ENCODE measurements around the gene PAM16.

The PAM16 gene

DNA sequence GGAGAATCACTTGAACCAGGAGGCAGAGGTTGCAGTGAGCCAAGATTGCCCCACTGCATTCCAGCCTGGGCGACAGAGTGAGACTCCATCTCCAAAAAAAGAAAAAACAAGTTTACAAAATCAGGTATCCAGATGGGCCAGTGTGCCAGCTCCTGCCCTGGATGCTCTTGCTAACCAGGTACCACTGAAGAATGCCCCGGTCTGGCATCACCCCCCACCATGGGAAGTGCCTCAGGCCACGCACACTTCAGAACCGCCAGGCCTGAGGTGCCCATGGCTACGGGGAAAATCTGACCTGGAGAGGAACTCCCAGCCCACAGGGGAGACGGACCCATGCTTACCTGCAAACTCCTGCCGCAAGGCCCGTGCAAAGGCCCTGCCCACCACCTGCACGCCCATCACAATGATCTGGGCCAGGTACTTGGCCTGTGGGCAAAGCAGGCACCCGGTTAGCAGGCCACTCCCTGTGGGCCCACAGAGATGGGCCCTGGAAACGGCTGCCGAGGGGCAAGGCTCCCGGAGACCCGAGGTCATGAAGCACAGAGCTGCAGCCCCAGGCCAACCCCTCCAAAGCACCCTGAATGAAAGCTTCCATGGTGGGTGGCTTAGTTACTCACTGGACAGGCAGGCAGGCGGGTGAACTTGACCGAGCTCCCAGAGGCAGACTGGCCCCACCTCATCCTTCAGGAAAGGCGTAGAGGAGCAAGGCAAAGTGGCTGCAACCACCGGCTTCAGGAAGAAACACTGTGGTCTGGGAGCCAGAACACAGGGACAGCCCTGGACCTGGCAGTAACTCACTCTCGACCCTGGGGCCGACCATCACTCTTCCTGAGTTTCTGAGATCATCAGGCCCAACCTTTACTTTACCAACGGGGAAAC, 8.0 kb downstream of the PAM16 start:
- H3K4me3 ChIP-seq (ENCODE audit: control insufficient read depth, low read depth, low read length) = no peak overlapping the region
- DNase-seq (ENCODE audit: low read depth) = no peak
- TF ChIP-seq, protein P1, sequence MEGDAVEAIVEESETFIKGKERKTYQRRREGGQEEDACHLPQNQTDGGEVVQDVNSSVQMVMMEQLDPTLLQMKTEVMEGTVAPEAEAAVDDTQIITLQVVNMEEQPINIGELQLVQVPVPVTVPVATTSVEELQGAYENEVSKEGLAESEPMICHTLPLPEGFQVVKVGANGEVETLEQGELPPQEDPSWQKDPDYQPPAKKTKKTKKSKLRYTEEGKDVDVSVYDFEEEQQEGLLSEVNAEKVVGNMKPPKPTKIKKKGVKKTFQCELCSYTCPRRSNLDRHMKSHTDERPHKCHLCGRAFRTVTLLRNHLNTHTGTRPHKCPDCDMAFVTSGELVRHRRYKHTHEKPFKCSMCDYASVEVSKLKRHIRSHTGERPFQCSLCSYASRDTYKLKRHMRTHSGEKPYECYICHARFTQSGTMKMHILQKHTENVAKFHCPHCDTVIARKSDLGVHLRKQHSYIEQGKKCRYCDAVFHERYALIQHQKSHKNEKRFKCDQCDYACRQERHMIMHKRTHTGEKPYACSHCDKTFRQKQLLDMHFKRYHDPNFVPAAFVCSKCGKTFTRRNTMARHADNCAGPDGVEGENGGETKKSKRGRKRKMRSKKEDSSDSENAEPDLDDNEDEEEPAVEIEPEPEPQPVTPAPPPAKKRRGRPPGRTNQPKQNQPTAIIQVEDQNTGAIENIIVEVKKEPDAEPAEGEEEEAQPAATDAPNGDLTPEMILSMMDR (conservative IDR thresholded peaks at IDR 0.05; ENCODE audit: control insufficient read depth, insufficient read depth, low read depth, low read length) = no peak

DNA sequence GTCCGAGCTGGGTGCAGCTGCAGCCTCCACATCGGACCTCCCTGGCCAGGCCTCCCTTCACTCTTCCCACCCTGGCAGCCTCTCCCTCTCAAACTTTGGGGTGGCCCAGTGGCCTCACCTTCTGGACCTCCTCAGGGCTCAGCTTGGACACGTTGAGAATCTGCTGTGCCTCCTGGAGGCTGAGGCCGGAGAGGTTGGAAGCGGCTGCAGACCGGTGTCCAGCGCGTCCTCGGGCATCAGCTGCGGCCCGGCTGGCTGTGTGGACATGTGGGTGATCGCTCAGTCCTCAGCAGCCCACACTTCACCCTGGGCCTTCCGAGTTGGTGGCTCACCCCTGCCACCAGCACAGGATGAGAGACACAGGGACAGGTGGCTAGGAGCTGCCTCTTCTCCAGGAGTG, 9.9 kb downstream of the PAM16 start:
- H3K4me3 ChIP-seq (ENCODE audit: control insufficient read depth, low read depth, low read length) = no peak overlapping the region
- TF ChIP-seq, protein P1 (conservative IDR thresholded peaks at IDR 0.05; ENCODE audit: control insufficient read depth, insufficient read depth, low read depth, low read length) = no peak
- no peak for DNase-seq (ENCODE audit: low read depth)

DNA sequence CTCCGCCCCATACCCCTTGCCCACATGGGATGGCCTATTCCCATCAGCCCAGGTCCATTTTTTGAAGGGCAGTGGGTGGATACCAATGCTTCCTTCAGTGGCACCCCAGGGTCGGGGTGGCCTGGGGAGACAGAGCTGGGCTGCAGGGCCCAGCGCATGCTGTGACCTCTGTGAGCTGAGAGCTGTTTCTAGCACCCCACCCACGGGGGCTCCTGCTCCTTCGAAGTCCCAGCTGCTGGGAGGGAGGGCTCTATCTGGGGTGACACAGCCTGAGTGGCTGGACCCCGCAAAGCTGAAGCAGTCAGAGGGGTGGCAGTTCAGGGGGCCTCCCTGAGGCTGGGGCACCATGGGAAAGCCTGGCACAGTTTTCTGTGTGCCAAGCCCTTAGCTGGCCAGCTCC, 10.7 kb downstream of the PAM16 start:
- no peak for DNase-seq (ENCODE audit: low read depth)
- no peak overlapping the region for H3K4me3 ChIP-seq (ENCODE audit: control insufficient read depth, low read depth, low read length)
- TF ChIP-seq, protein P1 (conservative IDR thresholded peaks at IDR 0.05; ENCODE audit: control insufficient read depth, insufficient read depth, low read depth, low read length) = no peak

DNA sequence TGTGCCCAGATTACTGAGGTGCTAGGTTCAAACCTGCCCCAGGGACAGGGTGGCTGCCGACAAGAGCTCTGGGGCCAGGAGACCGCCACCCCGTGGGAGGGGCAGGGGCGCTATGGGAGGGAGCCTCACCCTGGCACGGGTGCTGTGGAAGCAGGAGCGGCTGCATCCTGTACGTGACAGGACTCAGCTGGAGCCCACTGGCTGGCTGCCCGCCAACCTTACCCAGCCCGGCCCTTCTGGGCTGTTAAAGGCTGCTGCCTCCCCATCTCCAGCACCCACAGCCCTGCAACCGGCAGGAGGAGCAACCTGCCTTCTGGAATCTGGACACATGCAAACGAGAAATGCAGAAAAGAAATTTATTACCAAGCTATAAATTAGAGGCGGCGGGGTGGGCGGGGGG, 11.2 kb downstream of the PAM16 start:
- TF ChIP-seq, protein P1 (conservative IDR thresholded peaks at IDR 0.05; ENCODE audit: control insufficient read depth, insufficient read depth, low read depth, low read length) = no peak
- no peak overlapping the region for H3K4me3 ChIP-seq (ENCODE audit: control insufficient read depth, low read depth, low read length)
- DNase-seq (ENCODE audit: low read depth) = no peak

DNA sequence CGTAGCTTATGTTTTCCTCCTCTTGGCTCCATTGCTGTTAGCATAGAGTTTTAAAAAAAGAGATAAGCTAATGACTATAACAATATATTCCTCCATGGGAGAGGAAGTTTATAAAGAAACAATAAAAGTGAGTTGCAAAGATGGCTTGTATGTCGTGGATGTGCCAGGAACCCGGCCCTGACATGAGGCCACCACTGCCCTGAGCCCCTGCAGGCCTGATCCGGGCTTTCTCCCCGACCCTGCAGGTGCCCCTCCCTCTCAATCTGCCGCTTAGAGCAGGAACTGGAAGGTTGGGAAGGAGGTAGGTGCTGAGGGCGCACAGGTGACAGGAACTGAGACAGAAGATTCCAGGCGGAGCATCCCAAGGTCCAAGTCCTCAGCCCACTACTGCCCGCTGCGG, 11.7 kb downstream of the PAM16 start:
- H3K4me3 ChIP-seq (ENCODE audit: control insufficient read depth, low read depth, low read length) = no peak overlapping the region
- no peak for DNase-seq (ENCODE audit: low read depth)
- TF ChIP-seq, protein P1 (conservative IDR thresholded peaks at IDR 0.05; ENCODE audit: control insufficient read depth, insufficient read depth, low read depth, low read length) = no peak

DNA sequence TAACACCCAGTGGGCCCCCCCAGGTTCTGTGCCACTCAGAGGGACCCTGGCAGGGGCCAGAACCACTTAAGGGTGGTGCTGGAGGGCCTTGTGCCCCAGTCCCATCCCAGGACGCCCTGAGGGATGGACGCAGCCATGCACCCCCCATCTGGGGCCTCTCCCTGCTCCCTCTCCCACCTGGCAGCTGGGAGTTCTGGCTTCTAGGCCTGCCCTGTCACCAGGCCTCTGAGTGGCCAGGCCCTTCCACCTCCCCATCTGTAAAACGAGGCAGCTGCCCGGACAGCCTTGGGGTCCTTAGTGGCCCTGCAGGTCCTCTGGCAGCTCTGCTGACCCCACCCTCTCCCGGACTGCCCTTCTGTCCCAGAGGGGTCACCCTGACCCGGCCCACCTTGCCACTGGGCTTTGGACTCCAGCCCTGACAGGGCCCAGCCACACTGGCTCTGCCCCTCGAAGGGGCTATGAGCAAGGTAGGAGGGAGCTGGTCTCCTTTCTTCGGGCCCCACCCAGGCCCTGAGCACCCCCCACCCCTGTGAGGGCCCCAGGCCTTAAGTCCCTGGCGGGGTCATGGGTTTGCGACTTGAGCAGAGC, 12.3 kb downstream of the PAM16 start:
- no peak overlapping the region for H3K4me3 ChIP-seq (ENCODE audit: control insufficient read depth, low read depth, low read length)
- DNase-seq (ENCODE audit: low read depth) = no peak
- TF ChIP-seq, protein P1 (conservative IDR thresholded peaks at IDR 0.05; ENCODE audit: control insufficient read depth, insufficient read depth, low read depth, low read length) = no peak

All from fibroblast of mammary gland (primary cell).